Breast epithelium (tissue), 3 donors: ENCODE data around the gene MMGT1.

ENCODE experiments used
- POLR2A ChIP-seq: fragments of 450-650 bp; IDR thresholded peaks from one replicate; pipeline ENCODE4 v1.6.1; 2016; ENCODE audit warnings: antibody characterized with exemption, mild to moderate bottlenecking, moderate library complexity
- POLR2AphosphoS5 ChIP-seq, 3 donors: sonication (generic); formaldehyde crosslinking; IDR thresholded peaks; one replicate each; pipeline ENCODE4 v1.6.1; 2017; ENCODE audit warnings: antibody characterized with exemption in 3 of 3
- TF ChIP-seq, protein P1 (sequence below), 3 donors: fragments of 450-650 bp; IDR thresholded peaks; one replicate each; pipeline ENCODE4 v1.5.1; 2016 to 2017; ENCODE audit warnings: antibody characterized with exemption in 3 of 3, mild to moderate bottlenecking in 3 of 3, moderate library complexity in 3 of 3

DNA sequence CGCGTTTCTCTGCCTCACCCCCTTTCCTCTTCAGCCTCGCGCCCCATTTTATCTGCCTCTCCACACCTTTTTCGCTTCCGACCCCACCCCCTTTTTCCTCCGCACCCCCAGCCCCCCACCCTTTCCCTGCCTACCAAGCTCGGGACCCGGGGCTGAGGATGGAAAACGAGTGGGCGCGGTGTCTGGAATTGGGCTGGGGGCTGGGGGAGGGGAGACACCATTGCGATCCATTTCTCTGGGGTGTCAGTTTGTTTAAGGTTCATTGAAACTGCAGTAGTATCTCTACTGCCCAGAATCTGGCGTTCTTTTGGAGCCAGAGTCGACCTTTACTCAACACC, 12.2 kb upstream of the MMGT1 start:
- TF ChIP-seq, protein P1, sequence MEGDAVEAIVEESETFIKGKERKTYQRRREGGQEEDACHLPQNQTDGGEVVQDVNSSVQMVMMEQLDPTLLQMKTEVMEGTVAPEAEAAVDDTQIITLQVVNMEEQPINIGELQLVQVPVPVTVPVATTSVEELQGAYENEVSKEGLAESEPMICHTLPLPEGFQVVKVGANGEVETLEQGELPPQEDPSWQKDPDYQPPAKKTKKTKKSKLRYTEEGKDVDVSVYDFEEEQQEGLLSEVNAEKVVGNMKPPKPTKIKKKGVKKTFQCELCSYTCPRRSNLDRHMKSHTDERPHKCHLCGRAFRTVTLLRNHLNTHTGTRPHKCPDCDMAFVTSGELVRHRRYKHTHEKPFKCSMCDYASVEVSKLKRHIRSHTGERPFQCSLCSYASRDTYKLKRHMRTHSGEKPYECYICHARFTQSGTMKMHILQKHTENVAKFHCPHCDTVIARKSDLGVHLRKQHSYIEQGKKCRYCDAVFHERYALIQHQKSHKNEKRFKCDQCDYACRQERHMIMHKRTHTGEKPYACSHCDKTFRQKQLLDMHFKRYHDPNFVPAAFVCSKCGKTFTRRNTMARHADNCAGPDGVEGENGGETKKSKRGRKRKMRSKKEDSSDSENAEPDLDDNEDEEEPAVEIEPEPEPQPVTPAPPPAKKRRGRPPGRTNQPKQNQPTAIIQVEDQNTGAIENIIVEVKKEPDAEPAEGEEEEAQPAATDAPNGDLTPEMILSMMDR (IDR thresholded peaks at IDR 0.05): no peak
- no peak for TF ChIP-seq POLR2A
- TF ChIP-seq POLR2AphosphoS5 (IDR thresholded peaks at IDR 0.05): no peak
